GM12874 (cell line): ENCODE data around the gene DNAJC21.

Experiments used
- CTCF ChIP-seq: IDR thresholded peaks from 2 replicates; pipeline ENCODE4 v1.5.1; 2011; ENCODE audit warnings: low read depth, mild to moderate bottlenecking, control low read depth, low read length, moderate library complexity; ENCODE audit not compliant: insufficient read depth

DNAJC21 gene

GRCh38 chr5:34913072-34913471 lies 16.3 kb upstream of the DNAJC21 start:
- no peak for TF ChIP-seq CTCF

- no peak for TF ChIP-seq CTCF
Observed at GRCh38 chr5:34914671-34915138, 14.7 kb upstream of the DNAJC21 start.

- no peak for TF ChIP-seq CTCF
Observed at GRCh38 chr5:34915139-34915855, 14.1 kb upstream of the DNAJC21 start, which contains the start of the genes BRIX1 and RAD1. TSS of gene BRIX1 (plus strand) at chr5:34915711. CDS start at chr5:34915739, 28 bp downstream. TSS of gene RAD1 (minus strand) at chr5:34915504. CDS start at chr5:34914892, 612 bp downstream.

DNA sequence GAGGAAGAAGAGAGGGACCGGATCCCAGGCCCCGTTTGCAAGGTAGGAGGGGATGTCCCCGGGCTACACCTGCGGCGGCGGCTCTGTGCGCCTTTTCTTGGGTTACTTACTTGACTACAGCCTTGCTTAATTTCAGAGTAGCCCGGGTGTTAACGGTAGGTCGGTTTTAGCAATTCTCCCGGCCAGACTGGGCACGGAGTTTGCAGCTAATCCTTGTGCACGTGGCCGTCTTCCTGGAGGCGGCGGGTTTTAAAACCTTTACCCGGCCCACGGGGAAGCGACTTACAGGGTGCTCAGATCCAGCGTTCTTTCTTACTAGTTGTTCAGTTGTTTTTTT lies 13.5 kb upstream of the DNAJC21 start:
- no peak for TF ChIP-seq CTCF

DNA sequence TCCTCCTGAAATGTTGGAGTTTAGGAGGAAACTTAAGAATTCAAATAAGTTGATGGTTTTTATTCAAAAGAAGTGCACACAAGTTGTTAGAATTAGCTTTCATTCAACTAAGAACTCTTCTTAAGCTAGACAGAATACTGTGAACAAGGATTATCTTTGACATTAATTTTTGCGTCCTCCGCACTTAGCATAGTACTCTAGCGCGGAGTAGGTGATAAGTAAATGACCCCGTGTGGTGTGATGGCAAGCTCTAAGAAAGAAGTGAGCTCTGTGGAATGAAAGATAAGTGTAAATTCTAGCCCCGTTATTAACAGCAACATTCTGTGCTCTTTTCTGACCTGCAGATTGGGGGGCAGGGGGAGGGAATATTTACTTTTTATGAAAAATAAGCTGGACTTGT lies 12.8 kb upstream of the DNAJC21 start:
- TF ChIP-seq CTCF = no peak

GRCh38 chr5:34918025-34918424 lies 11.3 kb upstream of the DNAJC21 start:
- TF ChIP-seq CTCF = no peak

GRCh38 chr5:34919077-34919476 lies 10.3 kb upstream of the DNAJC21 start:
- TF ChIP-seq CTCF = no peak
